A549 treated with CpdA at 1 μM for 4 hours (cell line): Measurements from ENCODE around the gene EFCAB5. TPM values are rescaled to one million over a fixed set of nuclear protein-coding genes. Genes with fewer than 3 reads are reported as not detected.

Source experiments
- total RNA-seq: library from RNA; stranded (reverse); fragments of 200-300 nt; extraction: Qiagen RNA extraction; gene quantifications from 5 replicates; pipeline ENCODE4 v1.2.3, GENCODE V29; 2022; ENCODE audit warnings: low read depth

Gene EFCAB5
- 0.21 to 0.82 TPM (median 0.57 TPM) in 5 replicates for total RNA-seq

GRCh38 chr17:29941334-29941733, at the start of gene EFCAB5:
EFCAB5 (plus strand) TSS chr17:29941634; CDS start chr17:29941797, 163 bp downstream.

DNA sequence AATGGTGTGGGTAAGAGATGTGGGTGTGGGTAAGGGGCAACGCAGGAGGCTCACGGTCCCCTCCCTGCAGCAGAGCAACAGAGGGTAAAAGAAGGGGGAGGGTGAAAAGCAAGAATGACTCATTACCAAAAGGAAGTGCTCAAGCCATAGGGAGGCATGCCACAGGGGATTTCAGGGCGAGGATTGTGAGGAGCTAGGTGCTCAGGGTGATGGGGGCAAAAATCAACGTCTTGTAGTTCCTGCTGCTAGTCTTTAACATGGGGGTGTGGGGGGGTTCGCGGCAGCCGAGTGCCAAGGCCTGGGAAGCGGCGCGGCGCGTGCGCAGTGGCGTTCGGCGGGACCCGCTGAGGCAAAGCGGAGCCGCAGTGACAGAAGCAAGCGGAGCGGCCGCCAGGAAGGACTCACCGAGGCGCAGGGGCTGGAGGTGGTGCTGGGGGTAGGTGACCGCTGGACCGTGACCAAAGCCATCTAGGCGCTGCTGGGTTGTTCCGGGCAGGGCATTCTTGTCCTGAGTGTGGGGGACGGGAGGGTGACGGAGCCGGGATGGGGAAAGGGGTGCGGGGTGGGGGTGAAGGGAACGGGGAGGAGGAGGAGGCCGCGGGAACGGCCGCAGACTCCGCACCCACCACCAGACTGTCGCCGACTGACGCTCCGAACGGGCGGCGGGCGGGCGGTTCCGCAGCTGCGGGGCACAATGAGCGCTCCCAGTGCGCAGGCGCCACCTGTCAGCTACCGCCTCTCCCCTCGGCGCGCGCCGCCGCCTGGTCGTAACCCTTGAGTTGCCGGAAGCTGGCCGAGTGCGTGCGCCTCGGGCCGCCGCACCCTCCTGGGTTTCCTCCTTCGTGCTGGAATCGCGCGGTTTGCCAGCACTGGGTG, 11.7 kb upstream of the EFCAB5 start, which contains the start of gene SSH2:
SSH2 (minus strand) TSS at position 696 of the 876 bp plus-strand sequence; CDS start at position 468, 228 bp downstream.

GRCh38 chr17:30116661-30117551, 175.5 kb downstream of the EFCAB5 start, which contains the start of gene NSRP1:
NSRP1 (plus strand) TSS chr17:30116816; CDS start chr17:30116844, 28 bp downstream.

Other genes starting within 250 kb of the EFCAB5 start
- gene SSH2, start 11.4 kb upstream of the EFCAB5 start, total RNA-seq: 27.9 to 33.3 TPM (median 30.1 TPM) in 5 replicates
- 26.3 to 44.5 TPM (median 30.3 TPM) in 5 replicates for gene NSRP1, start 175.2 kb downstream of the EFCAB5 start, total RNA-seq